Cardiac ventricle fibroblast (primary cell): ENCODE results near the gene RBM27. TPM values are rescaled to one million over a fixed set of nuclear protein-coding genes. Genes with fewer than 3 reads are reported as not detected.

Source experiments
- total RNA-seq: library from RNA; depleted of rRNA; stranded (reverse); fragments of >200 nt; gene quantifications from 2 replicates; pipeline ENCODE4 v1.2.3, GENCODE V29; 2015

RBM27 gene, protein sequence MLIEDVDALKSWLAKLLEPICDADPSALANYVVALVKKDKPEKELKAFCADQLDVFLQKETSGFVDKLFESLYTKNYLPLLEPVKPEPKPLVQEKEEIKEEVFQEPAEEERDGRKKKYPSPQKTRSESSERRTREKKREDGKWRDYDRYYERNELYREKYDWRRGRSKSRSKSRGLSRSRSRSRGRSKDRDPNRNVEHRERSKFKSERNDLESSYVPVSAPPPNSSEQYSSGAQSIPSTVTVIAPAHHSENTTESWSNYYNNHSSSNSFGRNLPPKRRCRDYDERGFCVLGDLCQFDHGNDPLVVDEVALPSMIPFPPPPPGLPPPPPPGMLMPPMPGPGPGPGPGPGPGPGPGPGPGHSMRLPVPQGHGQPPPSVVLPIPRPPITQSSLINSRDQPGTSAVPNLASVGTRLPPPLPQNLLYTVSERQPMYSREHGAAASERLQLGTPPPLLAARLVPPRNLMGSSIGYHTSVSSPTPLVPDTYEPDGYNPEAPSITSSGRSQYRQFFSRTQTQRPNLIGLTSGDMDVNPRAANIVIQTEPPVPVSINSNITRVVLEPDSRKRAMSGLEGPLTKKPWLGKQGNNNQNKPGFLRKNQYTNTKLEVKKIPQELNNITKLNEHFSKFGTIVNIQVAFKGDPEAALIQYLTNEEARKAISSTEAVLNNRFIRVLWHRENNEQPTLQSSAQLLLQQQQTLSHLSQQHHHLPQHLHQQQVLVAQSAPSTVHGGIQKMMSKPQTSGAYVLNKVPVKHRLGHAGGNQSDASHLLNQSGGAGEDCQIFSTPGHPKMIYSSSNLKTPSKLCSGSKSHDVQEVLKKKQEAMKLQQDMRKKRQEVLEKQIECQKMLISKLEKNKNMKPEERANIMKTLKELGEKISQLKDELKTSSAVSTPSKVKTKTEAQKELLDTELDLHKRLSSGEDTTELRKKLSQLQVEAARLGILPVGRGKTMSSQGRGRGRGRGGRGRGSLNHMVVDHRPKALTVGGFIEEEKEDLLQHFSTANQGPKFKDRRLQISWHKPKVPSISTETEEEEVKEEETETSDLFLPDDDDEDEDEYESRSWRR
- 11.1 and 13.4 TPM in 2 replicates for total RNA-seq

DNA sequence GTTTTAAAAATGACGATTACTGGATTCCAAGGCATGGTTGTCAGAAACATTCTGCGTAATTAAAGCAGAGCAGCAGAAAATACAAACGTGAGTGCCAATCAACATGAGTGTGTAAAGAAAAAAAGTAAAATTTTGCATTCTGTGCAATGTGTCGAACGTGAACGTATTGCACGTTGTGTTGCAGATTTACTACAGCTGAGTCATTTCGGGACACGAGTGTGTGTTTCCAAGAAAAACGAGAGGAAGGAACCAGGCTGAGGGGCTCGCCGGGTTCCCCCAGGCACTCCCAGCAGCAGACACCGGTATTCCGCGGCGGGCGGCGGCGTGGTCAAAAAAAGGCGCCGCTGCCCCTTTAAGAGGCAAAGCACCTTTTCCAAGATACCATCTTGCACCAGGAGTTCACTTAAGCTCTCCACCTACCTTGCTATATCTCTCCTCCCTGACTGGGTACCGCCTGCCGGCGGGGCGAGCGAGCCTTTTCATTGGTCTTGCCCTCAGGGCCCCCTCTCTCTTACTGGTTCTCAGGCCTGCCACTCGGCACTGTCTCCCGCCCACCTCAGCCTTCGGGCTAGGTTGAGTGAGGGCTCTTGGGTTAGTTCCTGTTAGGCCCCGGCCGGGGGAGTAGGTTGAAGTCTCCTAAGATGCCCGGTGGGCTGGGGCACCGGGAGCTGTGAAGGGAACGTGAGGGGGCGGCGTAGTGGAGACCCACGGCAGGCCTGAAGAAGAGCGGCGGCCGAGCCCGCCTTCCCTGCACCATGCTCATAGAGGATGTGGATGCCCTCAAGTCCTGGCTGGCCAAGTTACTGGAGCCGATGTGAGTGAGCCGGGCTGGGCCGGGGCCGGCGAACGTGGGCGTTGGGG, at the start of gene RBM27:
Gene RBM27, plus strand, starts transcription at position 595 of the 861 bp plus-strand sequence. Its CDS starts 161 bp downstream, at position 756.

Other genes starting within 250 kb of the RBM27 start
- not detected in 2 replicates for gene PLAC8L1, start 98.0 kb upstream of the RBM27 start, total RNA-seq
- gene LARS1, start 21.0 kb upstream of the RBM27 start, total RNA-seq = 61.0 and 84.1 TPM in 2 replicates
- not detected in 2 replicates for gene POU4F3, start 135.2 kb downstream of the RBM27 start, total RNA-seq
- gene TCERG1, start 243.7 kb downstream of the RBM27 start, total RNA-seq = 19.3 and 21.9 TPM in 2 replicates